Endothelial cell of umbilical vein (primary cell): ENCODE results near the gene ABL1. TPM values are rescaled to one million over a fixed set of nuclear protein-coding genes. Genes with fewer than 3 reads are reported as not detected.
"Not testable (repeated sequence)": the region's sequence is repeated elsewhere in the genome, so short reads cannot be mapped to it uniquely, and the experiment has no call there.

ENCODE experiments used
- BruUV-seq: library from RNA; stranded (reverse); fragments of 400-500 nt; replicated peaks from 2 replicates; lab custom pipeline; 2021; lab: Mats Ljungman, UMichigan
- CTCF ChIA-PET: fragments of 300-600, 350-600 bp; sonication (Branson Sonifier 250); formaldehyde crosslinking; loops from one replicate; lab custom pipeline; 2021; ENCODE audit warnings: antibody characterized with exemption, inconsistent platforms; lab: Charles Lee
- POLR2A ChIA-PET: fragments of 300-600, 350-600 bp; sonication (Branson Sonifier 250); formaldehyde crosslinking; loops from one replicate; lab custom pipeline; 2021; ENCODE audit warnings: antibody characterized with exemption, inconsistent platforms; lab: Charles Lee
- DNase-seq: peaks from one replicate; pipeline ENCODE4 v3.0.0-alpha.2; 2011; ENCODE audit warnings: low read depth, low spot score
- FAIRE-seq: peaks from 2 replicates; lab custom pipeline; 2011; peaks lifted over from hg19 to GRCh38; lab: Jason Lieb, UNC
- H2AFZ ChIP-seq: 2 replicates; pipeline ENCODE4 v1.6.0; 2012; ENCODE audit warnings: low read depth, low read length, control low read depth, inconsistent platforms
- H3K27ac ChIP-seq: 2 replicates; pipeline ENCODE4 v1.5.1; 2011; ENCODE audit warnings: low read depth, mild to moderate bottlenecking, control low read depth, low read length, moderate library complexity; ENCODE audit not compliant: insufficient read depth
- H3K27me3 ChIP-seq, 2 experiments: 2 replicates each; pipeline versions ENCODE4 v1.6.0 to v1.6.1; 2011; ENCODE audit warnings: low read length in 2 of 2, mixed read lengths in 1 of 2; ENCODE audit not compliant: control insufficient read depth in 2 of 2, insufficient read depth in 2 of 2
- H3K36me3 ChIP-seq, 2 experiments: 2 replicates in 1 of 2; 3 replicates in 1 of 2; pipeline ENCODE4 v1.5.1; 2011; ENCODE audit warnings: low read length in 2 of 2, mild to moderate bottlenecking in 1 of 2, moderate library complexity in 1 of 2; ENCODE audit not compliant: control insufficient read depth in 2 of 2, insufficient read depth in 2 of 2; ENCODE audit errors: extremely low read depth in 1 of 2
- H3K4me1 ChIP-seq: 3 replicates; pipeline ENCODE4 v1.5.1; 2011; ENCODE audit warnings: mild to moderate bottlenecking, low read length; ENCODE audit not compliant: control insufficient read depth, insufficient read depth; ENCODE audit errors: extremely low read depth
- H3K4me2 ChIP-seq: 2 replicates; pipeline ENCODE4 v1.6.1; 2011; ENCODE audit warnings: low read length, control low read depth, mixed read lengths; ENCODE audit not compliant: insufficient read depth
- H3K4me3 ChIP-seq, 3 experiments: fragments of 200-600 bp in 1 of 3; sonication (generic), shearing (Covaris generic) in 1 of 3; replicated peaks in 1 of 3; 2 replicates each; pipeline ENCODE4 v1.5.1; 2011 to 2016; ENCODE audit warnings: control low read depth in 3 of 3, low read length in 3 of 3, mild to moderate bottlenecking in 2 of 3, inconsistent platforms in 1 of 3, low read depth in 1 of 3, moderate library complexity in 1 of 3; ENCODE audit not compliant: insufficient read depth in 1 of 3
- H3K79me2 ChIP-seq: 2 replicates; pipeline ENCODE4 v1.6.0; 2012; ENCODE audit warnings: low read length, inconsistent platforms; ENCODE audit not compliant: control insufficient read depth, insufficient read depth
- H3K9ac ChIP-seq: replicated peaks from 2 replicates; pipeline ENCODE3; 2011; ENCODE audit warnings: low read length, control low read depth; ENCODE audit not compliant: insufficient read depth; ENCODE audit errors: extremely low read depth
- H3K9me1 ChIP-seq: replicated peaks from 3 replicates; pipeline ENCODE4 v1.6.0; 2011; ENCODE audit warnings: mild to moderate bottlenecking, low read length; ENCODE audit not compliant: control insufficient read depth, insufficient read depth; ENCODE audit errors: extremely low read depth
- H3K9me3 ChIP-seq: replicated peaks from 2 replicates; pipeline ENCODE4 v1.5.1; 2012; ENCODE audit warnings: low read length, inconsistent platforms; ENCODE audit not compliant: control insufficient read depth, insufficient read depth
- H4K20me1 ChIP-seq: replicated peaks from 2 replicates; pipeline ENCODE3; 2011; ENCODE audit warnings: mild to moderate bottlenecking, low read length; ENCODE audit not compliant: control insufficient read depth, insufficient read depth; ENCODE audit errors: extremely low read depth
- CTCF ChIP-seq, 2 donors: IDR thresholded peaks; 1 replicate in 1 of 2; 2 replicates in 1 of 2; pipeline ENCODE4 v1.5.1; 2011; ENCODE audit warnings: low read length in 2 of 2, mild to moderate bottlenecking in 2 of 2, moderate library complexity in 2 of 2, control low read depth in 1 of 2, inconsistent platforms in 1 of 2, low read depth in 1 of 2; ENCODE audit not compliant: insufficient read depth in 1 of 2; ENCODE audit errors: extremely low read depth in 1 of 2
- EZH2 ChIP-seq: IDR thresholded peaks from 2 replicates; pipeline ENCODE4 v1.6.1; 2012; ENCODE audit warnings: borderline replicate concordance, low read depth, mild to moderate bottlenecking, moderate library complexity, low read length, inconsistent platforms; ENCODE audit not compliant: severe bottlenecking
- FOS ChIP-seq: IDR thresholded peaks from 2 replicates; pipeline ENCODE4 v1.6.1; 2011; ENCODE audit warnings: mild to moderate bottlenecking, low read length, moderate library complexity, borderline replicate concordance; ENCODE audit not compliant: insufficient read depth
- GATA2 ChIP-seq: IDR thresholded peaks from 2 replicates; pipeline ENCODE4 v1.7.0; 2011; ENCODE audit warnings: low read depth, mild to moderate bottlenecking, moderate library complexity, mixed read lengths, low read length; ENCODE audit not compliant: insufficient read length, insufficient read depth
- JUN ChIP-seq: IDR thresholded peaks from 2 replicates; pipeline ENCODE4 v1.6.1; 2011; ENCODE audit warnings: borderline replicate concordance, low read depth; ENCODE audit not compliant: insufficient read length, insufficient read depth
- MAX ChIP-seq: IDR thresholded peaks from 2 replicates; pipeline ENCODE4 v1.6.1; 2011; ENCODE audit not compliant: insufficient read depth, insufficient read length
- MYC ChIP-seq: IDR thresholded peaks from one replicate; pipeline ENCODE4 v1.6.1; 2011; ENCODE audit warnings: mild to moderate bottlenecking, low read depth, low read length
- POLR2A ChIP-seq: IDR thresholded peaks from 2 replicates; pipeline ENCODE4 v1.6.1; 2012; ENCODE audit warnings: low read depth, mild to moderate bottlenecking, control low read depth, low read length
- dilution Hi-C: fragments of 300-500 bp; cut with MboI; formaldehyde crosslinking; loops from one replicate; pipeline ENCODE4 v1.15.0; 2019; ENCODE audit warnings: low sequenced_read_pairs; ENCODE audit not compliant: extremely low pct_ligation_motif_present
- intact Hi-C: fragments of 100-400 bp; cut with micrococcal nuclease; formaldehyde crosslinking; loops from one replicate; pipeline ENCODE4 v1.10.0; 2022
- polyA plus RNA-seq, 4 experiments: library from polyadenylated mRNA; depleted of rRNA in 3 of 4; stranded (reverse) in 3 of 4; unstranded in 1 of 4; fragments of >200 nt; gene quantifications; 2 replicates each; pipeline versions ENCODE4 v1.2.1 to v1.2.3, GENCODE V29; 2011 to 2012; ENCODE audit warnings: missing spikeins in 1 of 4
- total RNA-seq: library from RNA; stranded (reverse); gene quantifications from 2 replicates; pipeline ENCODE4 v1.2.3, GENCODE V29; 2021

The ABL1 gene
- total and polyA plus RNA-seq, 2 donors (not counting 3 experiments of a cell fraction or from before 2014, with no cell fraction given): 32.1 to 87.1 TPM

- Histone ChIP-seq H3K9me1 (no peaks in the 10 kb centered on the region), H4K20me1 (no peaks in the 10 kb centered on the region), H3K27me3 (no peaks in the 10 kb centered on the region), H3K9ac (no peak overlapping the region), H3K4me1 (peaks cover 27% of the 10 kb centered on the region), H3K27ac (peak overlapping the region; percentile 54), H3K4me2 (peak overlapping the region; percentile 53), H3K4me3 (no peak overlapping the region), H2AFZ (no peak overlapping the region), H3K79me2 (peaks cover 26% of the 10 kb centered on the region), H3K36me3 (no peaks in the 10 kb centered on the region), H3K9me3 (peaks cover 2% of the 10 kb centered on the region)
- TF ChIP-seq GATA2 (no peak), JUN (no peak), EZH2 (no peak), CTCF (IDR thresholded peaks at IDR 0.05; ENCODE audit: extremely low read depth in 1 of 2, insufficient read depth in 1 of 2, low read depth in 1 of 2, low read length in 2 of 2) (no peak), POLR2A (no peak), MAX (no peak), FOS (no peak), MYC (no peak)
- ChIA-PET CTCF (interaction anchor here (0.7 to 2.2 kb wide), 5 partner anchors 9 to 75 kb away, joined by 3 to 10 read pairs (median 4); no protein-coding TSS in a partner anchor), POLR2A (no interaction called here)
- no TSS peak for BruUV-seq
- dilution Hi-C loops: no loop called here
- DNase-seq (peak; percentile 22), FAIRE-seq (peak; percentile 37)
- intact Hi-C loops: no loop called here
Measured at GRCh38 chr9:130794923-130795495, 40.0 kb upstream of the ABL1 start.

GRCh38 chr9:130803116-130803515, 31.9 kb upstream of the ABL1 start:
- H3K4me2 ChIP-seq, H3K36me3 ChIP-seq, H3K27ac ChIP-seq, H3K4me3 ChIP-seq, DNase-seq, POLR2A ChIA-PET, BruUV-seq, H4K20me1 ChIP-seq, dilution Hi-C loops, H3K27me3 ChIP-seq, H3K9ac ChIP-seq, H3K79me2 ChIP-seq, FAIRE-seq, H3K9me3 ChIP-seq, H2AFZ ChIP-seq, CTCF ChIA-PET, H3K4me1 ChIP-seq, H3K9me1 ChIP-seq: not testable (repeated sequence)
- intact Hi-C loops: loop anchor here (2.0 kb wide), 1 partner anchor 16 kb away; no protein-coding TSS in a partner anchor
